IMR-90 (cell line): Measurements from ENCODE around the gene FER1L5. TPM values are rescaled to one million over a fixed set of nuclear protein-coding genes. Genes with fewer than 3 reads are reported as not detected.

Experiments
- ATAC-seq: fragments of 200-7000 bp; cut with Tn5 transposase; 2 replicates; pipeline ENCODE4 v1.9.1; 2020; ENCODE audit warnings: low read depth, mild to moderate bottlenecking, moderate library complexity
- BruUV-seq: library from RNA; stranded (reverse); fragments of 400-500 nt; replicated peaks from 2 replicates; lab custom pipeline; 2021; lab: Mats Ljungman, UMichigan
- CTCF ChIA-PET: fragments of 300-600 bp; formaldehyde crosslinking; extraction: SDS; loops from one replicate; lab custom pipeline; 2021; ENCODE audit warnings: antibody characterized with exemption; lab: Yijun Ruan, JAX
- POLR2A ChIA-PET: fragments of 300-600 bp; sonication (Branson Sonifier 250); formaldehyde crosslinking; loops from one replicate; lab custom pipeline; 2022; ENCODE audit warnings: antibody characterized with exemption; ENCODE audit not compliant: unreplicated experiment; lab: Charles Lee
- DNase-seq: peaks from one replicate; pipeline ENCODE4 v3.0.0; 2013
- H2AFZ ChIP-seq: replicated peaks from 2 replicates; pipeline ENCODE3; 2013; ENCODE audit warnings: low read length, mild to moderate bottlenecking; ENCODE audit not compliant: poor library complexity
- H2AK5ac ChIP-seq: 2 replicates; pipeline ENCODE4 v1.6.1; 2013; ENCODE audit warnings: low read depth, low read length, inconsistent platforms
- H2AK9ac ChIP-seq: replicated peaks from 2 replicates; pipeline ENCODE3; 2013; ENCODE audit warnings: mild to moderate bottlenecking, low read depth, low read length, moderate library complexity; ENCODE audit not compliant: poor library complexity
- H2BK120ac ChIP-seq: 2 replicates; pipeline ENCODE4 v1.6.1; 2013; ENCODE audit warnings: low read depth, low read length, inconsistent platforms
- H2BK15ac ChIP-seq: 3 replicates; pipeline ENCODE4 v1.6.1; 2013; ENCODE audit warnings: low read depth, low read length, inconsistent platforms
- H2BK20ac ChIP-seq: 2 replicates; pipeline ENCODE4 v1.6.1; 2013; ENCODE audit warnings: low read depth, mild to moderate bottlenecking, inconsistent platforms, low read length, moderate library complexity
- H2BK5ac ChIP-seq: 2 replicates; pipeline ENCODE4 v1.6.1; 2013; ENCODE audit warnings: mild to moderate bottlenecking, low read depth, low read length, inconsistent platforms; ENCODE audit not compliant: poor library complexity, severe bottlenecking
- H3K14ac ChIP-seq: replicated peaks from 2 replicates; pipeline ENCODE4 v1.6.1; 2013; ENCODE audit warnings: low read depth, low read length, inconsistent platforms
- H3K18ac ChIP-seq: 2 replicates; pipeline ENCODE4 v1.6.1; 2013; ENCODE audit warnings: low read depth, low read length, control low read depth
- H3K23ac ChIP-seq: 2 replicates; pipeline ENCODE4 v1.6.1; 2013; ENCODE audit warnings: low read depth, low read length, inconsistent platforms
- H3K27ac ChIP-seq: 2 replicates; pipeline ENCODE4 v1.5.1; 2013; ENCODE audit warnings: mild to moderate bottlenecking, control low read depth, low read length; ENCODE audit not compliant: insufficient read depth
- H3K27me3 ChIP-seq: 2 replicates; pipeline ENCODE4 v1.6.1; 2013; ENCODE audit warnings: low read length; ENCODE audit not compliant: control insufficient read depth, insufficient read depth
- H3K36me3 ChIP-seq: 2 replicates; pipeline ENCODE4 v1.6.1; 2013; ENCODE audit warnings: low read length, mixed read lengths; ENCODE audit not compliant: control insufficient read depth, insufficient read depth
- H3K4ac ChIP-seq: 2 replicates; pipeline ENCODE4 v1.6.1; 2013; ENCODE audit warnings: low read depth, low read length, inconsistent platforms
- H3K4me1 ChIP-seq: 2 replicates; pipeline ENCODE4 v1.6.1; 2013; ENCODE audit warnings: low read length, mixed read lengths; ENCODE audit not compliant: control insufficient read depth, insufficient read depth
- H3K4me2 ChIP-seq: 2 replicates; pipeline ENCODE4 v1.6.1; 2013; ENCODE audit warnings: low read depth, mild to moderate bottlenecking, control low read depth, low read length, moderate library complexity
- H3K4me3 ChIP-seq: 2 replicates; pipeline ENCODE4 v1.5.1; 2013; ENCODE audit warnings: low read depth, mild to moderate bottlenecking, control low read depth, low read length, moderate library complexity; ENCODE audit not compliant: insufficient read depth
- H3K56ac ChIP-seq: 2 replicates; pipeline ENCODE4 v1.6.1; 2013; ENCODE audit warnings: low read length, inconsistent platforms; ENCODE audit not compliant: insufficient read depth; ENCODE audit errors: extremely low read depth
- H3K79me1 ChIP-seq, 2 experiments: 2 replicates each; pipeline ENCODE4 v1.6.1; 2013; ENCODE audit warnings: low read length in 2 of 2, inconsistent platforms in 1 of 2, low read depth in 1 of 2
- H3K9ac ChIP-seq: 2 replicates; pipeline ENCODE4 v1.6.1; 2013; ENCODE audit warnings: low read depth, low read length, control low read depth
- H3K9me1 ChIP-seq: 2 replicates; pipeline ENCODE4 v1.6.1; 2013; ENCODE audit warnings: low read length, inconsistent platforms; ENCODE audit not compliant: insufficient read depth
- H3K9me3 ChIP-seq: 2 replicates; pipeline ENCODE4 v1.6.1; 2013; ENCODE audit warnings: low read length; ENCODE audit not compliant: control insufficient read depth, insufficient read depth
- H4K20me1 ChIP-seq: 2 replicates; pipeline ENCODE4 v1.6.1; 2013; ENCODE audit warnings: low read length, inconsistent platforms; ENCODE audit not compliant: insufficient read depth
- H4K5ac ChIP-seq: 2 replicates; pipeline ENCODE4 v1.6.1; 2013; ENCODE audit warnings: mild to moderate bottlenecking, low read depth, low read length, control low read depth
- H4K8ac ChIP-seq, 2 experiments: 2 replicates each; pipeline ENCODE4 v1.6.1; 2013; ENCODE audit warnings: low read depth in 2 of 2, low read length in 2 of 2, control low read depth in 1 of 2, inconsistent platforms in 1 of 2
- H4K91ac ChIP-seq: 2 replicates; pipeline ENCODE4 v1.6.1; 2013; ENCODE audit warnings: low read depth, low read length, inconsistent platforms; ENCODE audit not compliant: insufficient read depth
- BHLHE40 ChIP-seq: fragments of 150-350 bp; IDR thresholded peaks from 2 replicates; pipeline ENCODE4 v1.6.1; 2016; ENCODE audit warnings: mild to moderate bottlenecking, low read depth, low read length
- CEBPB ChIP-seq: IDR thresholded peaks from 2 replicates; pipeline ENCODE4 v1.6.1; 2012; ENCODE audit warnings: low read depth, low read length, improper control_type of control experiment
- CHD1 ChIP-seq: IDR thresholded peaks from 2 replicates; pipeline ENCODE4 v1.6.1; 2012; ENCODE audit warnings: low read depth, low read length, improper control_type of control experiment
- MAFK ChIP-seq: IDR thresholded peaks from 2 replicates; pipeline ENCODE4 v1.6.1; 2012; ENCODE audit warnings: low read depth, low read length, improper control_type of control experiment
- MAZ ChIP-seq: IDR thresholded peaks from 2 replicates; pipeline ENCODE4 v1.6.1; 2012; ENCODE audit warnings: low read depth, mild to moderate bottlenecking, low read length, improper control_type of control experiment, moderate library complexity, borderline replicate concordance
- MXI1 ChIP-seq: IDR thresholded peaks from 2 replicates; pipeline ENCODE4 v1.6.1; 2012; ENCODE audit warnings: low read depth, mild to moderate bottlenecking, low read length, moderate library complexity, borderline replicate concordance
- NFE2L2 ChIP-seq: fragments of 150-350 bp; IDR thresholded peaks from 2 replicates; pipeline ENCODE4 v1.6.1; 2016; ENCODE audit warnings: low read depth, mild to moderate bottlenecking, low read length
- RAD21 ChIP-seq: IDR thresholded peaks from 2 replicates; pipeline ENCODE4 v1.6.1; 2012; ENCODE audit warnings: low read length, improper control_type of control experiment
- RFX5 ChIP-seq: IDR thresholded peaks from 2 replicates; pipeline ENCODE4 v1.8.0; 2012; ENCODE audit warnings: low read depth, mild to moderate bottlenecking, low read length, moderate library complexity
- SMC3 ChIP-seq: fragments of 150-350 bp; IDR thresholded peaks from 2 replicates; pipeline ENCODE4 v1.6.1; 2016; ENCODE audit warnings: low read depth, mild to moderate bottlenecking, antibody characterized with exemption, low read length, moderate library complexity
- WGBS, 2 experiments: methylation state at CpG; one replicate each; pipeline versions ENCODE4 v1.1.5 to v1.1.7; 2013; ENCODE audit warnings: missing lambda C conversion rate in 2 of 2; ENCODE audit not compliant: insufficient read length in 1 of 2; ENCODE audit errors: extremely low coverage in 2 of 2; 5-methylcytosine and 5-hydroxymethylcytosine counted together
- dilution Hi-C: fragments of 300-500 bp; cut with HindIII; formaldehyde crosslinking; loops from one replicate; pipeline ENCODE4 v1.14.3; 2018; ENCODE audit warnings: low sequenced_read_pairs; ENCODE audit not compliant: unreplicated experiment
- in situ Hi-C: fragments of 300-500 bp; cut with MboI; formaldehyde crosslinking; loops from 3 replicates; pipeline ENCODE4 v1.14.3; 2019; ENCODE audit warnings: low sequenced_read_pairs, inconsistent platforms, mixed read lengths
- intact Hi-C: fragments of 100-400 bp; cut with micrococcal nuclease; formaldehyde crosslinking; loops from 2 replicates; pipeline ENCODE4 v1.10.0; 2022
- polyA plus RNA-seq, 3 experiments: library from polyadenylated mRNA; depleted of rRNA; stranded (reverse); fragments of >200 nt; gene quantifications; 2 replicates each; pipeline ENCODE4 v1.2.3, GENCODE V29; 2012; ENCODE audit warnings: low replicate concordance in 1 of 3
- total RNA-seq: library from RNA; depleted of rRNA; stranded (reverse); fragments of >200 nt; gene quantifications from 2 replicates; pipeline ENCODE4 v1.2.3, GENCODE V29; 2012
- TF ChIP-seq, protein P1 (sequence below): fragments of 150-350 bp; IDR thresholded peaks from 2 replicates; pipeline ENCODE4 v1.6.1; 2017; ENCODE audit warnings: mild to moderate bottlenecking, antibody characterized with exemption, low read length, low read depth
- TF ChIP-seq, protein P2 (sequence below): fragments of 150-350 bp; IDR thresholded peaks from 2 replicates; pipeline ENCODE4 v1.6.1; 2016; ENCODE audit warnings: low read depth, mild to moderate bottlenecking, low read length, moderate library complexity, borderline replicate concordance
- TF ChIP-seq, protein P3 (sequence below): conservative IDR thresholded peaks from 2 replicates; pipeline ENCODE4 v1.5.1; 2012; ENCODE audit warnings: mild to moderate bottlenecking, low read depth, low read length, improper control_type of control experiment

The FER1L5 gene
- total and polyA plus RNA-seq, 2 of the 4 experiments (the other 2 are of a cell fraction): 0.15 to 0.36 TPM

DNA sequence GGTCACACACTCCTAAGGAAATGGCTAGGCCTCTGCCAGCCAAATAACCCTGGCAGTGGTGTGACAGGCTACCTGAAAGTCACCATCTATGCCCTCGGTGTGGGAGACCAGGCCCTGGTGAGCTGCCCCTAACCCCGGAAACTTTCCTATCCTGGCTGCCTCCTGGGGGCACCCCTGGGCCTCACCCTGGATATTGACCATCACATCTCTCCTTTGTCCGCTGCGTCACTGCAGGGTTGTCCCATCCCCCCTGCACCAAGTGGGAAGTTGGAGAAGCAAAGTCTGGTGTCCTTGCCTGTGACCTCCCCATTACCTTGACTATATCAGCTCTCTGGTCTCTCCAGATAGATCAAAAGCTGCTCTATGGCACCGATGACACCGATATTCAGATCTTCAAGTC is 18.8 kb downstream of the FER1L5 start:
- no peak overlapping the region for H3K18ac ChIP-seq
- H2BK20ac ChIP-seq: no peak overlapping the region
- no peak overlapping the region for H3K27ac ChIP-seq
- DNase-seq: no peak
- H4K8ac ChIP-seq: no peak overlapping the region
- peaks cover 7% of the 10 kb centered on the region for H3K9me1 ChIP-seq
- ATAC-seq: no peak
- no peak overlapping the region for H3K56ac ChIP-seq
- no peak overlapping the region for H3K4me3 ChIP-seq
- no peak overlapping the region for H2BK120ac ChIP-seq
- H2BK15ac ChIP-seq: no peak overlapping the region
- TF ChIP-seq SMC3: no peak
- TF ChIP-seq BHLHE40: no peak
- TF ChIP-seq MAZ: no peak
- TF ChIP-seq, protein P1, sequence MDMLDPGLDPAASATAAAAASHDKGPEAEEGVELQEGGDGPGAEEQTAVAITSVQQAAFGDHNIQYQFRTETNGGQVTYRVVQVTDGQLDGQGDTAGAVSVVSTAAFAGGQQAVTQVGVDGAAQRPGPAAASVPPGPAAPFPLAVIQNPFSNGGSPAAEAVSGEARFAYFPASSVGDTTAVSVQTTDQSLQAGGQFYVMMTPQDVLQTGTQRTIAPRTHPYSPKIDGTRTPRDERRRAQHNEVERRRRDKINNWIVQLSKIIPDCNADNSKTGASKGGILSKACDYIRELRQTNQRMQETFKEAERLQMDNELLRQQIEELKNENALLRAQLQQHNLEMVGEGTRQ: no peak
- TF ChIP-seq MAFK: no peak
- no peak for TF ChIP-seq CHD1
- TF ChIP-seq NFE2L2: no peak
- TF ChIP-seq, protein P2, sequence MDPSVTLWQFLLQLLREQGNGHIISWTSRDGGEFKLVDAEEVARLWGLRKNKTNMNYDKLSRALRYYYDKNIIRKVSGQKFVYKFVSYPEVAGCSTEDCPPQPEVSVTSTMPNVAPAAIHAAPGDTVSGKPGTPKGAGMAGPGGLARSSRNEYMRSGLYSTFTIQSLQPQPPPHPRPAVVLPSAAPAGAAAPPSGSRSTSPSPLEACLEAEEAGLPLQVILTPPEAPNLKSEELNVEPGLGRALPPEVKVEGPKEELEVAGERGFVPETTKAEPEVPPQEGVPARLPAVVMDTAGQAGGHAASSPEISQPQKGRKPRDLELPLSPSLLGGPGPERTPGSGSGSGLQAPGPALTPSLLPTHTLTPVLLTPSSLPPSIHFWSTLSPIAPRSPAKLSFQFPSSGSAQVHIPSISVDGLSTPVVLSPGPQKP: no peak
- TF ChIP-seq CEBPB: no peak
- TF ChIP-seq MXI1: no peak
- TF ChIP-seq, protein P3, sequence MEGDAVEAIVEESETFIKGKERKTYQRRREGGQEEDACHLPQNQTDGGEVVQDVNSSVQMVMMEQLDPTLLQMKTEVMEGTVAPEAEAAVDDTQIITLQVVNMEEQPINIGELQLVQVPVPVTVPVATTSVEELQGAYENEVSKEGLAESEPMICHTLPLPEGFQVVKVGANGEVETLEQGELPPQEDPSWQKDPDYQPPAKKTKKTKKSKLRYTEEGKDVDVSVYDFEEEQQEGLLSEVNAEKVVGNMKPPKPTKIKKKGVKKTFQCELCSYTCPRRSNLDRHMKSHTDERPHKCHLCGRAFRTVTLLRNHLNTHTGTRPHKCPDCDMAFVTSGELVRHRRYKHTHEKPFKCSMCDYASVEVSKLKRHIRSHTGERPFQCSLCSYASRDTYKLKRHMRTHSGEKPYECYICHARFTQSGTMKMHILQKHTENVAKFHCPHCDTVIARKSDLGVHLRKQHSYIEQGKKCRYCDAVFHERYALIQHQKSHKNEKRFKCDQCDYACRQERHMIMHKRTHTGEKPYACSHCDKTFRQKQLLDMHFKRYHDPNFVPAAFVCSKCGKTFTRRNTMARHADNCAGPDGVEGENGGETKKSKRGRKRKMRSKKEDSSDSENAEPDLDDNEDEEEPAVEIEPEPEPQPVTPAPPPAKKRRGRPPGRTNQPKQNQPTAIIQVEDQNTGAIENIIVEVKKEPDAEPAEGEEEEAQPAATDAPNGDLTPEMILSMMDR: no peak
- TF ChIP-seq RAD21: no peak
- TF ChIP-seq RFX5: no peak
- intact Hi-C loops: no loop called here
- no peak overlapping the region for H3K23ac ChIP-seq
- no peak overlapping the region for H2AK5ac ChIP-seq
- in situ Hi-C loops: no loop called here
- H3K4me2 ChIP-seq: no peak overlapping the region
- no peak overlapping the region for H2BK5ac ChIP-seq
- H3K79me1 ChIP-seq: 0 out of 4 replicates have a peak, but pooled peaks cover 0 to 5% of the 10 kb centered on the region in 2 experiments
- no peaks in the 10 kb centered on the region for H3K9me3 ChIP-seq
- BruUV-seq: no TSS peak
- POLR2A ChIA-PET: no interaction called here
- H4K91ac ChIP-seq: no peak overlapping the region
- H3K14ac ChIP-seq: no peak overlapping the region
- CTCF ChIA-PET: no interaction called here
- H4K20me1 ChIP-seq: no peaks in the 10 kb centered on the region
- H4K5ac ChIP-seq: no peak overlapping the region
- no peaks in the 10 kb centered on the region for H3K36me3 ChIP-seq
- peaks cover 4% of the 10 kb centered on the region for H3K4me1 ChIP-seq
- H3K9ac ChIP-seq: no peak overlapping the region
- H2AK9ac ChIP-seq: no peak overlapping the region
- dilution Hi-C loops: no loop called here
- H3K4ac ChIP-seq: no peak overlapping the region
- no peaks in the 10 kb centered on the region for H3K27me3 ChIP-seq
- no peak overlapping the region for H2AFZ ChIP-seq
- WGBS, 2 experiments: no CpG with 5 or more reads among the region's 6 CpGs
